Loucy (cell line): ENCODE measurements around the gene CLDN16.

ENCODE experiments used
- CTCF ChIP-seq: fragments of 200-600 bp; sonication (generic); conservative IDR thresholded peaks from 2 replicates; pipeline ENCODE4 v1.5.1; 2014; ENCODE audit warnings: mild to moderate bottlenecking, antibody characterized with exemption, low read length
- EZH2phosphoT487 ChIP-seq: fragments of 200-600 bp; IDR thresholded peaks from 2 replicates; pipeline ENCODE4 v1.6.1; 2018; ENCODE audit warnings: antibody characterized with exemption, mild to moderate bottlenecking, moderate library complexity, borderline replicate concordance

GRCh38 chr3:190429681-190430080 is 41.7 kb downstream of the CLDN16 start:
- no peak for TF ChIP-seq CTCF
- TF ChIP-seq EZH2phosphoT487, result no peak
